Left lung (tissue), 10 donors: Measurements from ENCODE around the gene SNTG2. TPM values are rescaled to one million over a fixed set of nuclear protein-coding genes. Genes with fewer than 3 reads are reported as not detected.

Source experiments
- ATAC-seq: fragments of 200-7000 bp; cut with Tn5 transposase; one replicate; pipeline ENCODE4 v1.9.1; 2020; ENCODE audit warnings: moderate library complexity
- DNase-seq, 4 donors: peaks; one replicate each; pipeline ENCODE4 v3.0.0-alpha.2; 2013 to 2020
- H3K27ac ChIP-seq, 2 donors: fragments of 200-600 bp; sonication (generic) in 1 of 2; one replicate each; pipeline versions ENCODE4 v1.5.0 to v1.8.0; 2020 to 2021
- H3K27me3 ChIP-seq, 2 donors: fragments of 200-600 bp; sonication (generic) in 1 of 2; one replicate each; pipeline versions ENCODE4 v1.5.0 to v1.8.0; 2020 to 2021
- H3K36me3 ChIP-seq, 2 donors: fragments of 200-600 bp; sonication (generic) in 1 of 2; one replicate each; pipeline versions ENCODE4 v1.5.0 to v1.8.0; 2020 to 2021
- H3K4me1 ChIP-seq, 2 donors: fragments of 200-600 bp; one replicate each; pipeline ENCODE4 v1.8.0; 2021
- H3K4me3 ChIP-seq, 2 donors: fragments of 200-600 bp; sonication (generic) in 1 of 2; one replicate each; pipeline versions ENCODE4 v1.5.0 to v1.8.0; 2020 to 2021; ENCODE audit warnings: mild to moderate bottlenecking in 1 of 2
- H3K9me3 ChIP-seq, 2 donors: fragments of 200-600 bp; sonication (generic) in 1 of 2; one replicate each; pipeline versions ENCODE4 v1.5.0 to v1.8.0; 2020 to 2021
- CTCF ChIP-seq, 2 donors: fragments of 200-600 bp; sonication (generic) in 1 of 2; IDR thresholded peaks; one replicate each; pipeline versions ENCODE4 v1.5.0 to v1.8.0; 2021; ENCODE audit warnings: antibody characterized with exemption in 2 of 2
- intact Hi-C, 2 donors: fragments of 100-400 bp; cut with DNase I; formaldehyde crosslinking; loops; one replicate each; pipeline versions ENCODE4 v1.11.2 to v1.14.2; 2022
- polyA plus RNA-seq, 6 donors: library from polyadenylated mRNA; unstranded; fragments of 120-200 nt; gene quantifications; one replicate each; pipeline ENCODE4 v1.2.1, GENCODE V29; 2013; ENCODE audit not compliant: insufficient read length in 6 of 6
- total RNA-seq, 2 donors: library from RNA; stranded (reverse); fragmentation: NEBNext Ultra II Directional; extraction: Animal tissue kit (Norgen Biotek cat#: 25700); gene quantifications; one replicate each; pipeline ENCODE4 v1.2.1, GENCODE V29; 2021
- donor health status: DM: no; HTN: yes; CAD: no.
- donor health status: DM: no; HTN: no; CAD: no.

SNTG2 gene
- total and polyA plus RNA-seq, 8 donors = 0.24 to 3.2 (median 0.64) TPM

- no peaks in the 10 kb centered on the region for H3K4me1 ChIP-seq
- H3K9me3 ChIP-seq = no peaks in the 10 kb centered on the region
- H3K36me3 ChIP-seq = no peaks in the 10 kb centered on the region
- intact Hi-C loops = no loop called here
- ATAC-seq (no peak), DNase-seq (no peak)
- no peak overlapping the region for H3K4me3 ChIP-seq
- no peak overlapping the region for H3K27ac ChIP-seq
- TF ChIP-seq CTCF (IDR thresholded peaks at IDR 0.05) = no peak
- peaks cover 0 to 5% of the 10 kb centered on the region in 2 donors for H3K27me3 ChIP-seq
Observed at GRCh38 chr2:975095-975494, 24.4 kb downstream of the SNTG2 start.

GRCh38 chr2:979069-979928, 28.6 kb downstream of the SNTG2 start:
- no peak overlapping the region for H3K4me3 ChIP-seq
- H3K9me3 ChIP-seq = no peaks in the 10 kb centered on the region
- H3K4me1 ChIP-seq = no peaks in the 10 kb centered on the region
- no peak overlapping the region for H3K27ac ChIP-seq
- no peak for DNase-seq
- no peak for TF ChIP-seq CTCF (IDR thresholded peaks at IDR 0.05)
- no peaks in the 10 kb centered on the region for H3K36me3 ChIP-seq
- H3K27me3 ChIP-seq = peaks cover 0 to under 1% of the 10 kb centered on the region in 2 donors
- no peak for ATAC-seq
- intact Hi-C loops = no loop called here

GRCh38 chr2:980176-980575, 29.5 kb downstream of the SNTG2 start:
- H3K27ac ChIP-seq = no peak overlapping the region
- H3K4me1 ChIP-seq = no peaks in the 10 kb centered on the region
- no peak for ATAC-seq
- no peak overlapping the region for H3K4me3 ChIP-seq
- no peak for DNase-seq
- H3K36me3 ChIP-seq = no peaks in the 10 kb centered on the region
- peaks cover 0 to 7% of the 10 kb centered on the region in 2 donors for H3K27me3 ChIP-seq
- TF ChIP-seq CTCF (IDR thresholded peaks at IDR 0.05) = no peak
- no peaks in the 10 kb centered on the region for H3K9me3 ChIP-seq
- intact Hi-C loops = no loop called here

GRCh38 chr2:981258-981657, 30.6 kb downstream of the SNTG2 start:
- intact Hi-C loops = no loop called here
- Histone ChIP-seq H3K27ac (no peak overlapping the region), H3K36me3 (no peaks in the 10 kb centered on the region), H3K9me3 (no peaks in the 10 kb centered on the region), H3K27me3 (peaks cover 0 to 7% of the 10 kb centered on the region in 2 donors), H3K4me1 (no peaks in the 10 kb centered on the region), H3K4me3 (no peak overlapping the region)
- TF ChIP-seq CTCF (IDR thresholded peaks at IDR 0.05) = no peak
- DNase-seq (no peak), ATAC-seq (no peak)

- H3K27me3 ChIP-seq = peaks cover 0 to 7% of the 10 kb centered on the region in 2 donors
- H3K4me1 ChIP-seq = no peaks in the 10 kb centered on the region
- H3K27ac ChIP-seq = no peak overlapping the region
- DNase-seq (no peak), ATAC-seq (no peak)
- no peak overlapping the region for H3K4me3 ChIP-seq
- H3K36me3 ChIP-seq = no peaks in the 10 kb centered on the region
- intact Hi-C loops = no loop called here
- H3K9me3 ChIP-seq = no peaks in the 10 kb centered on the region
- no peak for TF ChIP-seq CTCF (IDR thresholded peaks at IDR 0.05)
Observed at GRCh38 chr2:981759-982158, 31.1 kb downstream of the SNTG2 start.
